ENCODE measurements around the gene LEMD1.

LEMD1 gene

GRCh38 chr1:205360891-205361290 is 61.0 kb downstream of the LEMD1 start:
- Mint-ChIP-seq H3K36me3 (no peaks in the 10 kb centered on the region), H3K27me3 (peaks cover 5% of the 10 kb centered on the region), H3K4me3 (no peak overlapping the region)

DNA sequence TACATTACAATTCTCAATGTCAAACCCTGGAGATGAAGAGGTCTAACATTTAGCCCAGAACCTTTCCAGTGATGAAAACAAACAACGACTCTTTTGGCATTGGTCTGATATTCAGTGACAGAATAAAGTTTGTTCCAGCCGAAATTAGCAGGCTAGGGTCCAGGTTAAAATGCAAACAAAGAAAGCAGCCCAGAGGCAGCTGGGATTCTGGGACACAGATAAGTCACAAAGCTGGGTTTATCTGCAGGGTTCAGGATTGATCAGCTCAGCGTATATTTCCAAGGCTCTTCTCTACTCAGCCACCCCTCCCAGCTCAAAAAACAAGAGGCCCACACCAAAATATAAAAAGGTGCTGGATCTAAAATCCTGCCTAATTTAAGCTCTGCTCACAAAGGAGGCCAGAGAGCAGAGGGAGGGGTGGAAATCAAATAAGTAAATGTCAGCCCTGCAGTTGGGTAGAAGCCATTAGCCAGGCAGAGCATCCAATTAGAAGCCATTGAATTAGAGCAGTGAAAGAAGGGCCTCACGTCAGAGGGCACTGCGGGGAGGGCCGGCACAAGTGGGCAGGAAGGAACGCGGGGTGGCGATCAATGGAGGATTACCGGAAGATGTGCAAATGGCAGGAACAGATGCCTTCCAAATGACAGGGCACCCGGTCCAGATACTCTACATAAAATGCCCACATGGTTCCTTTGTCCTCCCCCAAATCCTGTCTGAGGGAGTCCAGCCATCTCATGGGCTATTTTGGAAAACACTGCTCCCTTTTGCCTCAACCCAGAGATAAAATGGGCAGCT is 61.9 kb downstream of the LEMD1 start:
- H3K4me1 Mint-ChIP-seq = no peaks in the 10 kb centered on the region
- no peaks in the 10 kb centered on the region for H3K9me3 Mint-ChIP-seq
- H3K4me3 Mint-ChIP-seq = no peak overlapping the region
- H3K27me3 Mint-ChIP-seq = peaks cover 5% of the 10 kb centered on the region
- H3K27ac Mint-ChIP-seq = no peak overlapping the region
- no peaks in the 10 kb centered on the region for H3K36me3 Mint-ChIP-seq

More at GRCh38 chr1:205360891-205361290, 61.0 kb downstream of the LEMD1 start:
- H3K4me1 Mint-ChIP-seq = no peaks in the 10 kb centered on the region
- no peak overlapping the region for H3K27ac Mint-ChIP-seq
- H3K9me3 Mint-ChIP-seq = no peaks in the 10 kb centered on the region

DNA sequence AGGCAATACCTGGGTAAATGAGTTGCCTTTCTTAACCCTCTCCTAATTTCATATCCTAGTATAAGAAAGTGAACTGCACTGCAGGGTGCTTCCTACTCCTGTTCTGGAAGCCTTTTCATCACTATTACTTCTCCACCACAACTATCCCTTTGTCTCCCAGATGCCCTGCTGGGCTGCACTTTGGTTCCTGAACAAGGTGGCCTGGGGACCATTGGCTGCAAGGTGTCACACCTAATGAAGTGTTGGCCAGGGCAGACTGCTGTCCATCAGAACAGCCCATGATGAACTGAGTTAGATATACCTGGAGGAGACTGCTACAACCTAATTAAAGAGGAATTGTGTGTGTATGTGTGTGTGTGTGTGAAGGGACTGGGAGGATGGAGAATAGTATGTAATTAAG is 63.3 kb downstream of the LEMD1 start:
- Mint-ChIP-seq H3K9me3 (no peaks in the 10 kb centered on the region), H3K36me3 (no peaks in the 10 kb centered on the region), H3K27ac (no peak overlapping the region), H3K4me3 (no peak overlapping the region), H3K27me3 (peaks cover 6% of the 10 kb centered on the region), H3K4me1 (no peaks in the 10 kb centered on the region)

DNA sequence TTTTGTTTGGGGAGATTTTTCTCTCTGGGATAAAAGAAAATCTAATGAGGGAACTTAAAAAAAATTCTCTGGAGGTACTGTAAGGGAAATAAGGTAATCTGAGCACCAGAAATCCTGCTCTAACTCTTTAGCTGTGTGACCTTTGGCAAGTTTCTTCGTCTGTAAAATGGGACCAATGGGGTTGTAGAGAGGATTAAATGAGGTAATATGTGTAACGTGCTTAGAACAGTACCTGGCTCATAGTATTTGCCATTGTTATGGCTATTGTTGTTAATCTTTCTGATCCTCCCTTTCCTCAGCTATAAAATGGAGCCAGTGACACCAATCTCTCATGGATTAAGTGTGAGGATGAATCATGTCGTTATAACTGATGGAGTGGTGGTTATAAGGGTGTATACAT is 64.3 kb downstream of the LEMD1 start:
- H3K4me3 Mint-ChIP-seq = no peak overlapping the region
- no peaks in the 10 kb centered on the region for H3K4me1 Mint-ChIP-seq
- peaks cover 7% of the 10 kb centered on the region for H3K27me3 Mint-ChIP-seq
- no peaks in the 10 kb centered on the region for H3K9me3 Mint-ChIP-seq
- H3K36me3 Mint-ChIP-seq = no peaks in the 10 kb centered on the region
- H3K27ac Mint-ChIP-seq = no peak overlapping the region

GRCh38 chr1:205356440-205357139 is 65.3 kb downstream of the LEMD1 start, which contains the start of gene KLHDC8A:
TSS of gene KLHDC8A (minus strand) at chr1:205356922. CDS start at chr1:205343604, 13,318 bp downstream.
- Mint-ChIP-seq H3K27ac (no peak within 1 kb of the TSS), H3K4me3 (no peak within 1 kb of the TSS), H3K36me3 (no peaks in the 10 kb centered on the region), H3K9me3 (no peaks in the 10 kb centered on the region), H3K4me1 (no peaks in the 10 kb centered on the region), H3K27me3 (peaks cover 7% of the 10 kb centered on the region)

DNA sequence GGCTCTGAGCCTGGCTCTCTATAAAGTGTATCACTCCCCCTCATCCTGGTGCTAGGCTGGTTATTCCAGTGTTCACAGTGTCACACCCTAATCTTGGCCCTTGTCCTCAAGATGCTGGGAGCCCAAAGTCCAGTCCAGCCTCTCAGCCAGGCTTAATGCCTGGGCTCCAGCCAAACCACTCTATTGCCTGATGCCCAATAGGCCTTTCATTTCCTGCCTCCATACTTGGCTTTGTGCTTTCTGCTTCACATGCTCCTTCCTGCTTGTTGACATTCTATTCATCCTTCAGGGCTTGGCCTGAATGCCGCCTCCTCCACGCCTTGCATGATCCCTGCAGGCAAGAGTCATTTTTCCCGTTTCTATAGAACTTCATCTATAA is 66.8 kb downstream of the LEMD1 start:
- Mint-ChIP-seq H3K27ac (no peak overlapping the region), H3K9me3 (no peaks in the 10 kb centered on the region), H3K4me3 (no peak overlapping the region), H3K4me1 (no peaks in the 10 kb centered on the region), H3K36me3 (no peaks in the 10 kb centered on the region), H3K27me3 (peaks cover 7% of the 10 kb centered on the region)

- Mint-ChIP-seq H3K36me3 (no peaks in the 10 kb centered on the region), H3K27me3 (peaks cover 7% of the 10 kb centered on the region), H3K27ac (no peak overlapping the region), H3K4me1 (no peaks in the 10 kb centered on the region), H3K9me3 (no peaks in the 10 kb centered on the region), H3K4me3 (no peak overlapping the region)
Observed at GRCh38 chr1:205354259-205355074, 67.4 kb downstream of the LEMD1 start.

DNA sequence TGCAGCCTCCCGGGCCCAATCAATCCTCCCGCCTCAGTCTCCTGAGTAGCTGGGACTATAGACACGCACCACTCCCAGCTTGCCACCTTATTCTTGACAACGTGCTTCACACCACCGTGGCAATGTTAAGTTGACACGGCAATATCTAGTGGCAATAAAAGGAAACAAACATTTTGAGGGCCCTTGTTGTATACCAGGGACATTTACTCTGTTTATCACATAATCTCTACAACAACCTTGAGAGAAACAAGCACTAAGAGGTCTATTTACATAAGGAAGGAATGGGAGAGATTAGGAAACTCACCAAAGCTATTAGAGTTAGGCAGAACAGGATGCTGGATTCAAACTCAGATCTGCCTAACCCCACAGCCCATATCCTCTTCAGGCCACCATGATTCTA is 68.2 kb downstream of the LEMD1 start:
- no peak overlapping the region for H3K27ac Mint-ChIP-seq
- peaks cover 7% of the 10 kb centered on the region for H3K27me3 Mint-ChIP-seq
- no peaks in the 10 kb centered on the region for H3K36me3 Mint-ChIP-seq
- H3K4me3 Mint-ChIP-seq = no peak overlapping the region
- H3K4me1 Mint-ChIP-seq = no peaks in the 10 kb centered on the region
- H3K9me3 Mint-ChIP-seq = no peaks in the 10 kb centered on the region

GRCh38 chr1:205353191-205353590 is 68.7 kb downstream of the LEMD1 start:
- Mint-ChIP-seq H3K27me3 (peaks cover 7% of the 10 kb centered on the region), H3K9me3 (no peaks in the 10 kb centered on the region), H3K4me1 (no peaks in the 10 kb centered on the region), H3K4me3 (no peak overlapping the region), H3K27ac (no peak overlapping the region), H3K36me3 (no peaks in the 10 kb centered on the region)

DNA sequence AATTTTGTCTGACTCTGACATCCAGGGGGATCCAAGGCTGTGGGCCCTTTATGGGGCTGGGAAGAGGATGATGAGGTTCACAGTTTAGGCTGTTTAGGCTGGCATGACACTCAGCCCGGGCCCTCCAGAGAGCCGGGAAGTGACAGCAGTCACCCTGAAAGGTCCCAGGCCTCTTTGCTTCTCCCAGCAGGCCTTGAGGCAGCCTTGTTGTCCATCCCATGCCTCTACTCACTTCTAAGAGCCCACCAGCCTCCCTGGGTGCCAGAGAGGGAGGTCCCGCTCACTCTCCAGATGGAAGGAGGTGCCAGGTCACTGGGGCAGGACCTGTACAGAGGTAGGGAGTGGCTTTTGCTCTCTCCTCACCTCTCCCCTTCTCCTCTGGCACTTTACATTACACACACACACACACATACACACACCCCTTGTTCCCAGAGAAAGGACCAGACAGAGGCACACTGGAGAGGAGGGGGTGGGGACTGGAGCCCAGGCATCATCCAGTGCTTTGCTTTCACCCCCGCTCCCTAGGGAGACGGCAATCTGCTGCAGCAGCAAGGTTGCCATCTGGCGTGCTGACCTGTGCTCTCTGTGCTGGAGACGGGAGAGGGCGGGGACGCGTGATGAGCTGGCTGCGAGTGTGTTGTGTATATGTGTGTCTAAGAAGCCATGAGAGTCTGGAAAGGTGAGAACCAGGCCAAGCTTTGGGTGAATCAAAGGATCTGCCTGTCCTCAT is 69.7 kb downstream of the LEMD1 start:
- Mint-ChIP-seq H3K4me3 (no peak overlapping the region), H3K4me1 (no peaks in the 10 kb centered on the region), H3K27ac (peak overlapping the region; percentile 80), H3K36me3 (no peaks in the 10 kb centered on the region), H3K9me3 (no peaks in the 10 kb centered on the region), H3K27me3 (peaks cover 6% of the 10 kb centered on the region)

- Mint-ChIP-seq H3K4me1 (no peaks in the 10 kb centered on the region), H3K27me3 (peaks cover 10% of the 10 kb centered on the region), H3K36me3 (no peaks in the 10 kb centered on the region), H3K4me3 (no peak overlapping the region), H3K9me3 (no peaks in the 10 kb centered on the region), H3K27ac (no peak overlapping the region)
Observed at GRCh38 chr1:205350691-205351141, 71.1 kb downstream of the LEMD1 start.

DNA sequence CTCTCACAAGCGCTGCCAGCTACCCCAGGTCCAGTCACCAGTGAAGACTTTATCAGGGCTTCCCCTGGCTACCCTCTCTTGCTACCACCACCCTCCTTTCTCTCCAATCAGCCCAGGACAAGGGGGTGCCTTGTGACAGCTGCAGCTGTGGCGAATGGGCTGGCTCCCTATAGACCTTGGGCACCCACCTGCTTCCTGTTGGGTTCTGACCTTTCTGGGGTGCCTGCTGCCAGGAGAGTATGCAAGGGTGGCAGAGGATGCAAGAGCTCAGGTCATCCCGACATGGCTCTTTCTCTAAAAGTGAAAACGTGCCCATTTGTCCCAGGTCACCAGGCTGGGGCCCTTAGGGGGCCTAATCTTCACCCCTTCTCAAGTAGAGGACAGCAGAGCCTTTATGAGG is 71.7 kb downstream of the LEMD1 start:
- Mint-ChIP-seq H3K4me1 (no peaks in the 10 kb centered on the region), H3K36me3 (no peaks in the 10 kb centered on the region), H3K4me3 (no peak overlapping the region), H3K27me3 (peaks cover 12% of the 10 kb centered on the region), H3K27ac (no peak overlapping the region), H3K9me3 (no peaks in the 10 kb centered on the region)

DNA sequence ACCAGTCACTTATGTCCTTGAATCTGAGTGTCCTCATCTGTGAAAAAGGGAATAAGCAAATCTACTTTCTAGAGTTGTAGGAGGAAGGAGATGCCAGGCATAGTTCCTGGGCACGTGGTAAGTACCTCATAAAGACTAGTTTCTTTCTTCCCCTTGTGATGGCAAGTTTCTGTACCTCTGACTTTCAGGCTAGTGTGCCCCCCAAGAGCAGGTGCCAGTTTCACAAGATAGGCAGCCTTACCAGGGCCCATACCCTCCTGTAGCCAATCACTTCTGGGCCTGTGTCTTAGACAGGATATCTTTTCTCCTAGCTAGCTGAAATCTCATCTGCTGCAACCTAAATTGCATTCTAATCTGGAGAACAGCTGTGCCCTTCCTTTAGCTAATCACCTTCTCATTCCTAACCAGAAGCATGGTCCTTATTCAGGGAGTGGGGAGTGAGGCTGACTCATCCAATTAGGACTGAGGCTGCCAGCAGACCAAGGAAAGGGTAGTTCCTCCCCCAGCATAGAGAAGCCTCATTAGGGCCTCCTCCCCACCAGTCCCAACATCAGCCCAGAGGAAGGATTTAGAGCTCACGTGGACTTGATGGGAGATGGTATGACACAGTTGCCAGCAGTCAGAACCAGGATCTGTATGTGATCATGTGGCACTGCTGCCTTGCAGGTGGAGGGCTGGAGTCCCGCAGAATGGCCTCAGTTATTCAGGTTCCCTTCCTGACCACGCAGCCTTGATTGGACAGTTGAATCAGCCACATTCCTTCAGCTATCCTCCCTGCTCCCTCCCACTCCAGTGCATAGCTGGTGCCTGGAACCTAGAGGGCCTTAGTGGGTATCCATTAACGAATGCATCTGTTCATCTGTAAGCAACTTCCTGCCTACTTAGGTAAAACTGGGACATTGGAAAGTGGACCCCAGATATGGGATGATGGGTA is 73.0 kb downstream of the LEMD1 start:
- H3K9me3 Mint-ChIP-seq = no peaks in the 10 kb centered on the region
- no peaks in the 10 kb centered on the region for H3K36me3 Mint-ChIP-seq
- H3K27ac Mint-ChIP-seq = no peak overlapping the region
- peaks cover 8% of the 10 kb centered on the region for H3K4me1 Mint-ChIP-seq
- H3K27me3 Mint-ChIP-seq = peaks cover 19% of the 10 kb centered on the region
- H3K4me3 Mint-ChIP-seq = no peak overlapping the region

- H3K4me3 Mint-ChIP-seq = no peak overlapping the region
- H3K27me3 Mint-ChIP-seq = peaks cover 26% of the 10 kb centered on the region
- peaks cover 8% of the 10 kb centered on the region for H3K4me1 Mint-ChIP-seq
- no peak overlapping the region for H3K27ac Mint-ChIP-seq
- H3K9me3 Mint-ChIP-seq = no peaks in the 10 kb centered on the region
- H3K36me3 Mint-ChIP-seq = no peaks in the 10 kb centered on the region
Observed at GRCh38 chr1:205346956-205347574, 74.8 kb downstream of the LEMD1 start.

Measured in activated naive CD4-positive, alpha-beta T cell treated with anti-CD3 and anti-CD28 coated beads, Interleukin-2, amount 50 U/mL, for 24 hours (primary cell).